ACC112 (cell line): ENCODE measurements around the gene ASAP2.

ENCODE experiments used
- H2AFZ ChIP-seq: fragments of 200-600 bp; sonication (generic); one replicate; pipeline ENCODE4 v1.6.0; 2017; ENCODE audit warnings: antibody characterized with exemption, low read length; ENCODE audit not compliant: unreplicated experiment
- H3K27ac ChIP-seq: fragments of 200-600 bp; sonication (generic); 2 replicates; pipeline ENCODE4 v1.5.1; 2014; ENCODE audit warnings: low read depth, mild to moderate bottlenecking, antibody characterized with exemption, low read length, moderate library complexity
- H3K27me3 ChIP-seq: fragments of 200-600 bp; sonication (generic); 2 replicates; pipeline ENCODE4 v1.6.1; 2014; ENCODE audit warnings: mild to moderate bottlenecking, antibody characterized with exemption, low read length, moderate library complexity, mixed read lengths; ENCODE audit not compliant: insufficient read depth
- H3K36me3 ChIP-seq: fragments of 200-600 bp; sonication (generic); 2 replicates; pipeline ENCODE4 v1.6.1; 2016; ENCODE audit warnings: mild to moderate bottlenecking, antibody characterized with exemption, low read length, moderate library complexity, mixed read lengths; ENCODE audit not compliant: insufficient read depth
- H3K4me1 ChIP-seq: fragments of 200-600 bp; sonication (generic); one replicate; pipeline ENCODE4 v1.6.1; 2016; ENCODE audit warnings: low read length, mixed read lengths; ENCODE audit not compliant: insufficient read depth, unreplicated experiment, control insufficient read depth
- H3K4me3 ChIP-seq: fragments of 200-600 bp; sonication (generic); 2 replicates; pipeline ENCODE4 v1.5.1; 2014; ENCODE audit warnings: mild to moderate bottlenecking, low read depth, low read length
- H3K79me2 ChIP-seq: fragments of 200-600 bp; sonication (generic); one replicate; pipeline ENCODE4 v1.6.0; 2016; ENCODE audit warnings: low read length; ENCODE audit not compliant: control insufficient read depth, unreplicated experiment, insufficient read depth

ASAP2 gene

GRCh38 chr2:9241233-9241632 is 34.6 kb downstream of the ASAP2 start:
- Histone ChIP-seq H3K27me3 (no peaks in the 10 kb centered on the region), H3K4me3 (no peak overlapping the region), H3K4me1 (peaks cover 60% of the 10 kb centered on the region), H3K36me3 (no peaks in the 10 kb centered on the region), H3K27ac (no peak overlapping the region), H3K79me2 (peaks cover 97% of the 10 kb centered on the region), H2AFZ (no peak overlapping the region)

GRCh38 chr2:9243357-9243756 is 36.7 kb downstream of the ASAP2 start:
- peaks cover 97% of the 10 kb centered on the region for H3K79me2 ChIP-seq
- H2AFZ ChIP-seq: no peak overlapping the region
- peaks cover 55% of the 10 kb centered on the region for H3K4me1 ChIP-seq
- H3K27me3 ChIP-seq: no peaks in the 10 kb centered on the region
- no peak overlapping the region for H3K4me3 ChIP-seq
- no peaks in the 10 kb centered on the region for H3K36me3 ChIP-seq
- no peak overlapping the region for H3K27ac ChIP-seq

- Histone ChIP-seq H3K79me2 (peaks cover 97% of the 10 kb centered on the region), H3K4me3 (no peak overlapping the region), H2AFZ (no peak overlapping the region), H3K27me3 (no peaks in the 10 kb centered on the region), H3K4me1 (peaks cover 62% of the 10 kb centered on the region), H3K36me3 (no peaks in the 10 kb centered on the region; the same call in 1 of the 2 replicates), H3K27ac (no peak overlapping the region)
Measured at GRCh38 chr2:9244985-9245544, 38.5 kb downstream of the ASAP2 start.

- Histone ChIP-seq H3K4me1 (peaks cover 68% of the 10 kb centered on the region), H3K36me3 (no peaks in the 10 kb centered on the region; the same call in 1 of the 2 replicates), H3K27ac (peak overlapping the region; percentile 92), H2AFZ (no peak overlapping the region), H3K79me2 (peaks cover 96% of the 10 kb centered on the region), H3K27me3 (no peaks in the 10 kb centered on the region), H3K4me3 (no peak overlapping the region)
Measured at GRCh38 chr2:9247177-9247576, 40.6 kb downstream of the ASAP2 start.

- no peaks in the 10 kb centered on the region for H3K27me3 ChIP-seq
- H3K4me1 ChIP-seq: peaks cover 70% of the 10 kb centered on the region
- H3K36me3 ChIP-seq: no peaks in the 10 kb centered on the region; the same call in 1 of the 2 replicates
- H2AFZ ChIP-seq: no peak overlapping the region
- H3K79me2 ChIP-seq: peaks cover 93% of the 10 kb centered on the region
- H3K27ac ChIP-seq: peak overlapping the region; percentile 92
- no peak overlapping the region for H3K4me3 ChIP-seq
Measured at GRCh38 chr2:9247786-9248185, 41.2 kb downstream of the ASAP2 start.

GRCh38 chr2:9248363-9248762 is 41.8 kb downstream of the ASAP2 start:
- peak overlapping the region; percentile 92 for H3K27ac ChIP-seq

GRCh38 chr2:9249020-9249800 is 42.6 kb downstream of the ASAP2 start:
- H2AFZ ChIP-seq: no peak overlapping the region
- peak overlapping the region; percentile 92 for H3K27ac ChIP-seq
- peaks cover 91% of the 10 kb centered on the region for H3K79me2 ChIP-seq
- peak overlapping the region; percentile 33 for H3K4me3 ChIP-seq
- peaks cover 70% of the 10 kb centered on the region for H3K4me1 ChIP-seq
- no peaks in the 10 kb centered on the region for H3K27me3 ChIP-seq
- H3K36me3 ChIP-seq: no peaks in the 10 kb centered on the region; the same call in 1 of the 2 replicates

More at GRCh38 chr2:9248363-9248762, 41.8 kb downstream of the ASAP2 start:
- Histone ChIP-seq H3K79me2 (peaks cover 95% of the 10 kb centered on the region), H3K36me3 (no peaks in the 10 kb centered on the region; the same call in 1 of the 2 replicates), H2AFZ (no peak overlapping the region), H3K4me1 (peaks cover 70% of the 10 kb centered on the region), H3K27me3 (no peaks in the 10 kb centered on the region), H3K4me3 (peak overlapping the region; percentile 33; the same call in 1 of the 2 replicates)

- H3K4me1 ChIP-seq: peaks cover 64% of the 10 kb centered on the region
- H3K27me3 ChIP-seq: no peaks in the 10 kb centered on the region
- no peak overlapping the region for H2AFZ ChIP-seq
- H3K79me2 ChIP-seq: peaks cover 88% of the 10 kb centered on the region
- no peaks in the 10 kb centered on the region; the same call in 1 of the 2 replicates for H3K36me3 ChIP-seq
- H3K27ac ChIP-seq: peak overlapping the region; percentile 92
- H3K4me3 ChIP-seq: peak overlapping the region; percentile 33; the same call in 1 of the 2 replicates
Measured at GRCh38 chr2:9250091-9250490, 43.5 kb downstream of the ASAP2 start.

- H3K27ac ChIP-seq: peak overlapping the region; percentile 92
- H3K4me1 ChIP-seq: peaks cover 63% of the 10 kb centered on the region
- H3K79me2 ChIP-seq: peaks cover 88% of the 10 kb centered on the region
- H3K36me3 ChIP-seq: no peaks in the 10 kb centered on the region; the same call in 1 of the 2 replicates
- H3K27me3 ChIP-seq: no peaks in the 10 kb centered on the region
- no peak overlapping the region for H2AFZ ChIP-seq
- no peak overlapping the region for H3K4me3 ChIP-seq
Measured at GRCh38 chr2:9250498-9251153, 44.0 kb downstream of the ASAP2 start.

GRCh38 chr2:9251154-9252001 is 44.8 kb downstream of the ASAP2 start:
- Histone ChIP-seq H3K36me3 (no peaks in the 10 kb centered on the region; the same call in 1 of the 2 replicates), H3K79me2 (peaks cover 89% of the 10 kb centered on the region), H3K4me1 (peaks cover 67% of the 10 kb centered on the region), H2AFZ (no peak overlapping the region), H3K27me3 (no peaks in the 10 kb centered on the region), H3K27ac (peak overlapping the region; percentile 92), H3K4me3 (no peak overlapping the region)
